HG03280 (cell line): ENCODE measurements around the gene PAK5.

Experiments
- ATAC-seq: cut with Tn5 transposase; IDR thresholded peaks from one replicate; pipeline ENCODE4 v1.9.1; 2021; ENCODE audit warnings: mild to moderate bottlenecking, moderate library complexity; ENCODE audit not compliant: unreplicated experiment

PAK5 gene

GRCh38 chr20:9838378-9839295 lies at the start of gene PAK5:
Gene PAK5 (minus strand): TSS chr20:9839076. CDS start chr20:9644328, 194,748 bp downstream.
- ATAC-seq = no peak

GRCh38 chr20:9887706-9888105 lies 48.8 kb upstream of the PAK5 start:
- no peak for ATAC-seq

- no peak for ATAC-seq
These were observed 47.4 kb upstream of the PAK5 start for GRCh38 chr20:9886227-9886626.

- no peak for ATAC-seq
These were observed 45.8 kb upstream of the PAK5 start for GRCh38 chr20:9884666-9885065.

GRCh38 chr20:9884061-9884460 lies 45.2 kb upstream of the PAK5 start:
- ATAC-seq = no peak

GRCh38 chr20:9877932-9878495 lies 39.1 kb upstream of the PAK5 start:
- ATAC-seq = no peak

GRCh38 chr20:9867196-9867980 lies 28.5 kb upstream of the PAK5 start:
- no peak for ATAC-seq

- ATAC-seq = no peak
These were observed 13.7 kb upstream of the PAK5 start for GRCh38 chr20:9852566-9852965.

GRCh38 chr20:9839626-9840025 lies 750 bp upstream of the PAK5 start:
- no peak for ATAC-seq

- no peak for ATAC-seq
These were observed 870 bp downstream of the PAK5 start for GRCh38 chr20:9838035-9838377.

- ATAC-seq = no peak
These were observed 1.2 kb downstream of the PAK5 start for GRCh38 chr20:9837634-9838033.

- no peak for ATAC-seq
These were observed 3.6 kb downstream of the PAK5 start for GRCh38 chr20:9835302-9835701.

GRCh38 chr20:9831032-9831431 lies 7.8 kb downstream of the PAK5 start:
- ATAC-seq = no peak

- ATAC-seq = no peak
These were observed 9.0 kb downstream of the PAK5 start for GRCh38 chr20:9829835-9830234.

- no peak for ATAC-seq
These were observed 21.2 kb downstream of the PAK5 start for GRCh38 chr20:9817654-9818053.

GRCh38 chr20:9815632-9816031 lies 23.2 kb downstream of the PAK5 start:
- ATAC-seq = no peak

- ATAC-seq = no peak
These were observed 28.1 kb downstream of the PAK5 start for GRCh38 chr20:9810738-9811137.

- no peak for ATAC-seq
These were observed 29.6 kb downstream of the PAK5 start for GRCh38 chr20:9809271-9809670.

- no peak for ATAC-seq
These were observed 30.7 kb downstream of the PAK5 start for GRCh38 chr20:9808166-9808565.

GRCh38 chr20:9807136-9807535 lies 31.7 kb downstream of the PAK5 start:
- no peak for ATAC-seq

GRCh38 chr20:9800421-9800820 lies 38.5 kb downstream of the PAK5 start:
- no peak for ATAC-seq

- ATAC-seq = no peak
These were observed 44.0 kb downstream of the PAK5 start for GRCh38 chr20:9794831-9795230.
